HG02938 (cell line): Measurements from ENCODE around the gene CHL1.

Source experiments
- ATAC-seq: cut with Tn5 transposase; IDR thresholded peaks from one replicate; pipeline ENCODE4 v1.9.1; 2021; ENCODE audit warnings: mild to moderate bottlenecking, moderate library complexity; ENCODE audit not compliant: unreplicated experiment

Gene CHL1

GRCh38 chr3:380801-381200, 184.2 kb downstream of the CHL1 start:
- ATAC-seq: no peak

DNA sequence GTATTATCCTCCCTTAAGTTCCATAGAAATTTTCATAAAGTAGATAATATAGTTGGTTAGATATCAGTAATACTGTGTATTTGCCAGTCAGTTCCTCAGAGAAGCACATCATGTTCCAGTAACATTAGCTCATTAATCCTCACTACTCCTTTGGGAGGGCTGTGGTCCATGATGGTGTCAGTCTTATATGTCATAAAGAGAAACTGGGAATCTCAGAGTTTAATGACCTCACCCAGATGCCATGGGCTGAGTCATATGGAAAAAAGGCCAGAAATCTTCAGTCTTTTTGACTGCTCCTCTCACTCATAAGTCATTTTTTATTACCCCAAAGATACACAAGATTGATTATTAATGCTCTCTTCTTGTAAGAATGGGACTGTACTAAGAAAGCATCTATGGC, 188.6 kb downstream of the CHL1 start:
- no peak for ATAC-seq

DNA sequence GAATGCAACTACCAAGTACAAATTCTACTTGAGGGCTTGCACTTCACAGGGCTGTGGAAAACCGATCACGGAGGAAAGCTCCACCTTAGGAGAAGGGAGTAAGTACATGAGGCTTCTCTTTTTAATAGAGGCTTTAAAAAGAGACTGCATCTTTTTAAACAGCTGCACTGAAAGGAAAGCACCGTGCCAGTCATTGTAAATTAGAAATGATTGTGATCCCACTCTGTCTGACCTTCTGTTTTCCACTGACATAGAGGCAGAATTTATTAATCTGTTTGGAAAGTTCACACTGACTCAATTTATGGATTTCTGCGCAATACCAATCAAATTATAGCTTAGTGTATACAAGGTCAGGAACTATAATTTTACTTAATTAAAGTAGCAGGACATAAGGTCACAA, 198.2 kb downstream of the CHL1 start:
- ATAC-seq: no peak

DNA sequence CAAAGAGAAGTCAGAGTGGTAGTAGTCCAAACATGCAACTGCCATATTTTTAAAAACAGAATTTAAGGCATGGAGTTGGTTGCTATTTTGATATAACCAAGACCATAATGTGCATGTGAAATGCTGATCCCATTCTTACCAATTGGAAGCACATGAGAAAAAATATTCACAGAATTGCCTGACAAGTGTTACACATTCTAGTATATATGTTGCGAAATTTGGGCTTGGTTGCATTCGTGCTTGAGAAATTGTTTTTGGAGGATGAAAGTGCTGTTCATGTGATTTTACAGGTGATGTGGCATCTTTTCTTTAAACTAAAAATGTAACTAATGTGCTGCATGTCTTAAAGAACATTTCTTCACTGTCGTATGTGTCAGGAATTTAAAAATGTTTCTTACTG, 199.7 kb downstream of the CHL1 start:
- no peak for ATAC-seq

DNA sequence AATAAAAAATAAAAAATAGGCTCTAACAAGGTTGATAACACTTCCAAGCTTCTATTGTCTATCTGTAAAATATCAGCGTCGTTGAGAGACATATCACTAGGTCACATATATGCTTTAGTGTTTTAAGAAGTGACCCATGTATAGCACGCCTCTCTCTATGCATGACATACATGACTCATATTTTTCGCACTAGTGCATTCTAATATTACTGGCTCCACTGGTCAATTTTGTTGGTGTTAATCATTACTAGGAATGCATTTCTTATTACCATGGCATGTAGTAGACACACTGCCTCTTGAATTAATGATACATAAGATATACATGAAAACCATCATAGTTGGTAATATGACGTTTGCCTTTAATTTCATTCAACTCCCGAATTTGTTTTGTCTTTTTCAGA, 203.1 kb downstream of the CHL1 start:
- ATAC-seq: peak; percentile 76

DNA sequence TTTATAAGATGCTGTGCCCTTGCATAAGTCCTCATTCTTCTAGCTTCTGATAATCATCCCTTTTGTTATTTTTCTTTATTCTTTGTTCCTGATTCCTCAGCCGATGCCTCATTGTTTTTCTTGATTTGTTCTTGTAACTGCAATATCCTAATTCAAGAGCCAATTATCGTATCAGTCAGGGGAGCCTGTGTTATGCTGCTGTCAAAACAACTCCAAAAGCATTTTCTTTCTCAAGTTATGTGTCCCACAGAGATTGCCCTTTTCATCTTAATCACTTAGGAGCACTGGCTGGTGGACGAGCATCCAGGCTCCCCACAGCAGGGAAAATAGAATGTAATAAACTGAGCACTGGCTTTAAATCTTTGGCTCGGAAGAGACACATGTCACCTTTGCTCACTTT, 207.3 kb downstream of the CHL1 start:
- no peak for ATAC-seq

DNA sequence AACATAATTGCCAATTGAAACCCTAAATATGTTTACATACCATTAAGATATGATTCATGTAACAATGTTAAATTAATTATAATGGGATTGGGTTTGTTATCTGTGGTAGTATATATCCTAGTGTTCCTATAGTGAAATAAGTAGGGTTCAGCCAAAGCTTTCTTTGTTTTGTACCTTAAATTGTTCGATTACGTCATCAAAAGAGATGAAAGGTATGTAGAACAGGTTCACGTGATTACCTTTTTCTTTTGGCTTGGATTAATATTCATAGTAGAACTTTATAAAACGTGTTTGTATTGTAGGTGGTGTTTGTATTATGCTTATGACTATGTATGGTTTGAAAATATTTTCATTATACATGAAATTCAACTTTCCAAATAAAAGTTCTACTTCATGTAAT, 212.4 kb downstream of the CHL1 start:
- no peak for ATAC-seq

DNA sequence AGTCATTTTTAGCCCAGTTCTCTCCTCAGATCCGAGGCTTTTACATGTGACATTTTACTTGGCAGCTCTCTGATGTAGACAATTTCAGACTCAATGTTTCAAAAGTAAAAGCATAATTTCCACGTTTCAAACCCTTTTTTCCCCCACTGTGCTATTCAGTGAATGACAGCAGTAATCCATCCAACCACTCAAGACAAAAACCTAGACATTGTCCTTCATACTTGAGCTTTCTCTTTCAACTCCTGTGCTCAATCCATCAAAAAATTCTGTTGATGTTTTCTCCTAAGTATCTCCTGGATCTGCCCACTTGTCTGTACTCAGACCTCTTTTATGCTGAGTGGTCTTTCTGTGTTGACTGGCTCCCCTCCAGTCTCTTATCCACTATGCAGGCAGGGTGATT, 214.7 kb downstream of the CHL1 start:
- ATAC-seq: no peak

- ATAC-seq: no peak
Measured at GRCh38 chr3:414063-414462, 217.5 kb downstream of the CHL1 start.

- no peak for ATAC-seq
Measured at GRCh38 chr3:418239-418929, 221.8 kb downstream of the CHL1 start.

GRCh38 chr3:420584-420983, 224.0 kb downstream of the CHL1 start:
- ATAC-seq: peak; percentile 95

DNA sequence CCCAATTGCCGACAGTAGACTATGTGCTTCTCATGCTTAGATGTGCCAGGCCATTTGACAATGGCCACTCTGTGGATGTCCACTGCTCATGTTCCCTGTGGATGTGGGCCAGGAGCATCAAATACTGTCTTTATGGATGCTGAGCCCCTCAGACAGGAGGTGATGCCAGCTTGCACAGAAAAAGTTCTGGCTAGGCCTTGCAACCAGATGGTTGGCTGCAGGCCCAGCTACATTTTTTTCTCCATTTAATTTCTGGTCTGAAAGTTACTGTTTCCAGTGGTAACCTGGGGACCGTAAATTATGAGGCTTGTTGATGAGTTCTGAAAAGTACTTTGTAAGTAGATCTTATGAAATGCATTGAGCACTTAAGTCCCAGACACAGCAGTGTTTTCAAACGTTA, 228.5 kb downstream of the CHL1 start:
- no peak for ATAC-seq

DNA sequence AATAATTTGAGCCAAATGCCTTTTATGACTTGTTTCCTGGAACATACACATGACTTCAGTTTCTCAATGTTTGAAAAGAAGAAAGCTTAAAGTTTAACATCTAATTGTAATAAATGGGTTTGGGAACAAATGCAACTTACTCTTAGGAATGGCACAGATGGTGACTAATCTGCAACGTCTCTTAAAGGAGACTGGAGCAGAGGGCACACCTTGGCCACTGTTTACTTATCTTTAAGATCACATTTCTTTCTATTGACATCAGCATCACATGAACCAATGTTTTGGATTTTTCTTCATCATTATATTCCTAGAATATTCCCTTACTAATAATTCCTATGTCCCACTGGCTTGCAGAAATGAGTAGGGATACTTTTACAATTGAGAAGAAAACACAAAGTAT, 229.5 kb downstream of the CHL1 start:
- no peak for ATAC-seq

GRCh38 chr3:427128-427527, 230.6 kb downstream of the CHL1 start:
- no peak for ATAC-seq

GRCh38 chr3:430186-430585, 233.6 kb downstream of the CHL1 start:
- ATAC-seq: no peak

- ATAC-seq: no peak
Measured at GRCh38 chr3:435161-435560, 238.6 kb downstream of the CHL1 start.

GRCh38 chr3:436053-436452, 239.5 kb downstream of the CHL1 start:
- no peak for ATAC-seq

- ATAC-seq: no peak
Measured at GRCh38 chr3:440826-441225, 244.3 kb downstream of the CHL1 start.

GRCh38 chr3:445960-446359, 249.4 kb downstream of the CHL1 start:
- no peak for ATAC-seq

GRCh38 chr3:447671-448070, 251.1 kb downstream of the CHL1 start:
- ATAC-seq: no peak

GRCh38 chr3:449711-450110, 253.1 kb downstream of the CHL1 start:
- ATAC-seq: no peak

- ATAC-seq: no peak
Measured at GRCh38 chr3:452221-452620, 255.7 kb downstream of the CHL1 start.

DNA sequence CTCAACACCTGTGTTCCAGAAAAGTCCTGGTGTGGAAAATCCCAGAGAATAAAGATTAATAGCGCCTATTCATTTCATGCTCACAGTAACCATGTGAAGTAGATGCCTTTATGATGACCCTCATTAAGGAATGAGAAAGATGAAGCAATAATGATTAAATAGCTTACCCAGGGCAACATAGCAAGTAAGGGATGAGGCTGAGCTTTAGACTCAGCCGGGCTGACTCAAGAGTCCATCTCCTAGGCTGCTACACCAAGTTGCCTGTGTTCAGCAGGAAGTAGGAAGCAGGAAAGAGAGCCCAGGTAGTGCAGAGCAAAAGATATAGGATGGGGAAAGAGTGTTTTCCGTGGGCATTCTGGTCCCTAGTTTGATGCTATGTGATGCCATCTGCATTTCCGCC, 256.5 kb downstream of the CHL1 start:
- ATAC-seq: no peak
